Stimulated activated CD4-positive, alpha-beta T cell treated with anti-CD3 and anti-CD28 coated beads, Interleukin-2, amount 100 ng/mL, for 48 hours (primary cell): Measurements from ENCODE around the gene CHKA.
"Not testable (repeated sequence)": the region's sequence is repeated elsewhere in the genome, so short reads cannot be mapped to it uniquely, and the experiment has no call there.

Experiments
- DNase-seq, 2 donors: peaks; one replicate each; pipeline ENCODE4 v3.0.0-alpha.2; 2020

CHKA gene

GRCh38 chr11:68115285-68115684, 5.9 kb downstream of the CHKA start:
- DNase-seq, result no peak

GRCh38 chr11:68113986-68114385, 7.2 kb downstream of the CHKA start:
- DNase-seq, result no peak

GRCh38 chr11:68107689-68108088, 13.5 kb downstream of the CHKA start:
- no peak for DNase-seq

- DNase-seq, result no peak
Measured at GRCh38 chr11:68106165-68106940, 14.8 kb downstream of the CHKA start.

- DNase-seq, result peak; percentile 7 to 14
Measured at GRCh38 chr11:68099474-68100405, 21.4 kb downstream of the CHKA start.

GRCh38 chr11:68099057-68099456, 22.1 kb downstream of the CHKA start:
- no peak for DNase-seq

GRCh38 chr11:68096962-68097361, 24.2 kb downstream of the CHKA start:
- DNase-seq, result no peak

- DNase-seq, result no peak
Measured at GRCh38 chr11:68093565-68093964, 27.6 kb downstream of the CHKA start.

- DNase-seq, result not testable (repeated sequence)
Measured at GRCh38 chr11:68092946-68093345, 28.2 kb downstream of the CHKA start.

GRCh38 chr11:68092411-68092810, 28.8 kb downstream of the CHKA start:
- DNase-seq, result no peak

- no peak for DNase-seq
Measured at GRCh38 chr11:68090706-68091105, 30.5 kb downstream of the CHKA start.

GRCh38 chr11:68090287-68090686, 30.9 kb downstream of the CHKA start:
- no peak for DNase-seq

- DNase-seq, result no peak
Measured at GRCh38 chr11:68089679-68090078, 31.5 kb downstream of the CHKA start.

- DNase-seq, result no peak
Measured at GRCh38 chr11:68083517-68083916, 37.7 kb downstream of the CHKA start.

- no peak for DNase-seq
Measured at GRCh38 chr11:68082481-68082880, 38.7 kb downstream of the CHKA start.

GRCh38 chr11:68081691-68082090, 39.5 kb downstream of the CHKA start:
- no peak for DNase-seq

GRCh38 chr11:68080860-68081259, 40.3 kb downstream of the CHKA start:
- DNase-seq, result no peak

GRCh38 chr11:68077617-68078582, 43.3 kb downstream of the CHKA start:
- DNase-seq, result no peak

- DNase-seq, result no peak
Measured at GRCh38 chr11:68076371-68077042, 44.7 kb downstream of the CHKA start.

- DNase-seq, result no peak
Measured at GRCh38 chr11:68074584-68075352, 46.4 kb downstream of the CHKA start.
